ENCODE measurements around the gene MN1.

GRCh38 chr22:27795696-27796517 is 5.6 kb downstream of the MN1 start:
- TF ChIP-seq POLR2AphosphoS5 (IDR thresholded peaks at IDR 0.05; ENCODE audit: low read depth, low read length) (no peak), POLR2A (IDR thresholded peaks at IDR 0.05; ENCODE audit: low read depth, low read length) (no peak), TAF1 (IDR thresholded peaks at IDR 0.05; ENCODE audit: low read depth, low read length) (no peak), PAX5 (IDR thresholded peaks at IDR 0.05; ENCODE audit: insufficient read depth, low read length, severe bottlenecking) (no peak), POU2F2 (IDR thresholded peaks at IDR 0.05; ENCODE audit: low read depth, low read length) (no peak), SPI1 (IDR thresholded peaks at IDR 0.05; ENCODE audit: low read depth, low read length) (no peak)
